Fibroblast of skin of left quadriceps (primary cell): ENCODE data around the gene PIK3R1.

ENCODE experiments used
- DNase-seq, 2 experiments: peaks; one replicate each; pipeline ENCODE4 v3.0.0-alpha.2; 2013; ENCODE audit warnings: low read depth in 2 of 2

PIK3R1 gene

DNA sequence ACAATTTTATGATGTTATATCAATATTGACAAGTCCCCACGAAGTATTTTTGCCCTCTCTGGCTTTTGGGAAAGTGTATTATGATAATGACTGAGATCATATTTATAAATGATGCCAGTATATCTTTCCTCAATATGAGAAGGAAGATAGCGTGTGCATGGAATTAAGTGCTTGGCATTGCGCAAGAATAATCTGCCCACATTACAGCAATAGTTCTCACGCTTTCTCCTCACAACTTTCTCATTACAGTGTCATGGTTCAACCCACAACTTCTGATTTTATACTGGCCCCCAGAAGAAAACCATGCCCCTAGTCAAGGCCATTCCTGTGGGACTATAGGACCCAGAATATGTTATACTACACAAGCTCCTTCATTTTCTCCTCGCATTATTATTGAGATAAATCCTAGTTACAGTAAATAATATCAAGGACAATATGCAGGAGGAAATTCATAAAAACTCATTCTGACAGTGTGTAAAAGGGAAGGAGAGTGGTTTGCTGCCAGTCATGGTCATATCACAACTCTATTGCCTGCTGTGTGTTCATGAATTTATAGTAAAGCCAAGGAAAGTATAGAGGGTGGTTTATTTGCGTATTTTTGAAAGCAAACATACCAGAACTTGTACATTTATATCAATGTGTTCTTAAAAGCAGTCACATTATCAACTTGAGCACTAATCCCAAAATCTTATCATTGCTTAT is 114.1 kb downstream of the PIK3R1 start:
- no peak for DNase-seq

DNA sequence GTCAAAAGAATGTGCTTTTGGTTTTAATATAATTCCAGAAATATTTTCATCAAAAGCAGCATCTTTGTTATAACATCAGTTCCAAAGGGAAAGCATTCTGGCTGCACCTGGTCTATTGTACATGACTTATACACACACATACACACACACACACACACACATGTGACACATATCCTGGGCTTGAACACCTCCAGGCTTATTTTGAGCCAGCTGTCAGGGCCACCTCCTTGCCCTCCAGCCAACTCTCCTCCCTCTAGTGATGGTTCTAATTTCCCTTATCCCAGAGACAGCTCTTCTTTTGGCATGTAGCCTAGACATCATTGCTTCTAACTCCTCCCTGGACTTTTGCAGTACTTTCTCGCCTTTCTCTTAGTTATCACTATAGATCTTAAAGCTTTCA is 115.0 kb downstream of the PIK3R1 start:
- DNase-seq = no peak

DNA sequence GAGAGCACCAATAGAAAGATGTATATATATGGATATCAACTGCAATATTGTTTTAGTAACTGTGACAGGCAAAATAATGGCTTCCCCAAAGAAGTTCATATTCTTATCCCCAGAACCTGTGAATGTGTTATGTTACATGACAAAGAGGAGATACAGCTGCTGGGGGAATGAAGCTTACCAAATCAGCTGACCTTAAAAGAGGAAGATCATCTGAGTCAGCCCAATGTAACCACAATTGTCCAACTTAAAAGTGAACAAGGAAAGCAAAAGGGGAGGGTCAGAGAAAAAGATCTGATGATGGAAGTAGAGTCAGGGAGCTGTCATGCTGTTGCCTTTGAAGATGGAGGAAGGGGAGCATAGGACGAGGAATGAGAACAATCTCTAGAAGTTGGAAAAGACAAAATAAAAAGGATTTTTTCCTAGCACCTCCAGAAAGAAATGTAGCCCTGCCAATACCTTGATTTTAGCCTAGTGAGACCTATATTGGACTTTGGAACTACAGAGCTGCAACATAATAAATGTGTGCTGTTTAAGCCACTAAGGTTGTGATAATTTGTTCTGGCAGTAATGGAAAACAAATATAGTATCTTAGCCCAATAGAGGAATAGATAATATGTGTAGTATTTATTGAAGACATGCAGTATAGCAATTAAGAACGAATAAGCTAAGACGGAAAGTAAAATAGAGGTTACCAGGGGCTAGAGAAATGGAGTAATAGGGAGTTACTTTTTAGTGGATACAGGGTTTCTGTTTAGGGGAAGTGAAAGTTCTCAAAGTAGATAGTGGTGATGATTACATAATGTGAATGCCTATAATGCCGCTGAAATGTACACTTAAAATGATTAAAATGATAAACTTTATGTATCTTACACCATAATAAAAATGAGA is 115.9 kb downstream of the PIK3R1 start:
- DNase-seq = no peak

DNA sequence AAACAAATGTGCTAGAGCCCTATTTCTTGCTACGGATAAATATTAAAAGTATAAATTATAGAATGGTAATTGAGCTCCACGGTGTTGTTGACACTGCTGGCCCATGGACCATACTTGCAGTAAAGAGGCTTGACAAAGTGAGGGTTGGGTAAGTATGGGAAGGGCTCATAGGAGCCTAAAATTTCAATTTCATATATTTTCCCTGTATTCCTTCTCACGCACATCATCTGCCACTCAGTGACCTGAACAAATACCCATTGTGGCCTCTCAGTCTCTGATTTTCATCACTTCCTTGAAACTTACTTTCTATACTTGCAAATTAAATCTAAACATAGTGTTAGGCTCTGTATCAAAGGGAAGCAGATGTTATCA is 116.5 kb downstream of the PIK3R1 start:
- no peak for DNase-seq

DNA sequence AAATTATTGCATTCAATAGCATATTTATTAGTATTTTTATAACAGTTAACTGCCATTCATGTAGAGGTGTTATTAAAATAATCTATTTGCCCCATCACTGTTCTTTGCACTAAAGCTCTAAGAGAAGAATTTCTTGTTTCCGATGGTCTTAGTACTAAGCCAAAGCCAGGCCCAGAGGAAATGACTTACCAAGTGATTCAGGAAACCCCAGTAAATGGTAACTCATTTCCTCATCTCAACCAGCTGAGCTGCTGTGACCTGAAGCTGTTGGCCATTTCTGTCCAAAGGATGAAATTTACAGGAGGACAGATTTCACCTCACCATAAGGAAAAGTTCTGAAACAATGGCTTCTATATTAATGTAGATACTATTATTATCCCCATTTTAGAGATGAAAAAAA is 117.0 kb downstream of the PIK3R1 start:
- DNase-seq = no peak

DNA sequence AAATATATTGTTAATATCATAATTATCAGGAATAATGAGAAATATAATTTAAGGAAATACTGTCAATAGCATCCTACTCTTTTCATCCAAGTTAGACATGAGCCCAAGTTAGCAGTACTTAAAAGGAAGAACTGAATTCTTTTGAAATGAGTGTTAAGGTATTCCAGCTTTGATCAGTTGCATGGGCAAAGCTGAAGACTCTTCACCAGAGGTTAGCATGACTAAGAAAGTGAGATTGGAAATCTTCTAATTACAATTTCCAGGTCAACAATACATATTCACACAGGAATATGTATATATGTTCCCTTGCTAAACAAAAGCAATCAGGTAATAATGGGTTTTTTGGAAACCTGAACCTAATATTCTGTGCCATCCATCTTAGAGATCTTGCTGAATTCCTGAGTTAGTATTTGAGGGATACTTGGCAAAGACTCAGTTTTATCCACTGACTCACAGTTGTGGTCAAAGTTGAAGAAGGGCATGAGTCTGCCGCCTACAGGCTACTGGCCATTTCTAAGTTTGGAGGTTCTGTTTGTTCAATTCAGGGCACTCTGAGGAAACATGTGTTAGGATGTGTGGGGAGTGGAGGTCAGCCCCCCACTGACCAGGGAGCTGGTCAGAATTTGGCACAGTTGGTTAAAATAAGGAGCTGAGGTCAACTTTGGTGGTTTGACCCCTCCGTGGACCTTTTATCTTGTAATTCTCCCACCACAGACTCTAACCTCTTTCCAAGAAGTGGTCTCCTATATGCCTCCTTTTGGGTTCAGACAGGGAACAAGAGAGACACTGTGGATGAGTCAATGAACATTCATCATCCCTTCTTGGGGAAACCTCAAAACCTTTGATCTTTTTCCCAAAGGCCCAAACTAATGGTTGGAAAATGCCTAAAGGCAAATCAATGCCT is 118.3 kb downstream of the PIK3R1 start:
- no peak for DNase-seq

DNA sequence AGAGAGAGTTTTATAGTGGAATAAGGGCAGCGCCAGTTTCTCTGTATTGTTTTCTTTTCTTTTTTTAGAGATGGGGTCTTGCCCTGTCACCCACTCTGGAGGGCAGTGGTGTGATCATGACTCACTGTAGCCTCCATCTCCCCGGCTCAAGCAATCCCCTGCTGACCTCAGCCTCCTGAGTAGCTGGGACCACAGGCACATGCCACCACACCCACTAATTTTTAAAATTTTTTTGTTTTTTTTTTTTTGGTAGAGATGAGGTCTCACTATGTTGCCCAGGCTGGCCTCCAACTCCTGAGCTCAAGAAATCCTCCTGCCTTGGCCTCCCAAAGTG is 119.0 kb downstream of the PIK3R1 start:
- DNase-seq = no peak

DNA sequence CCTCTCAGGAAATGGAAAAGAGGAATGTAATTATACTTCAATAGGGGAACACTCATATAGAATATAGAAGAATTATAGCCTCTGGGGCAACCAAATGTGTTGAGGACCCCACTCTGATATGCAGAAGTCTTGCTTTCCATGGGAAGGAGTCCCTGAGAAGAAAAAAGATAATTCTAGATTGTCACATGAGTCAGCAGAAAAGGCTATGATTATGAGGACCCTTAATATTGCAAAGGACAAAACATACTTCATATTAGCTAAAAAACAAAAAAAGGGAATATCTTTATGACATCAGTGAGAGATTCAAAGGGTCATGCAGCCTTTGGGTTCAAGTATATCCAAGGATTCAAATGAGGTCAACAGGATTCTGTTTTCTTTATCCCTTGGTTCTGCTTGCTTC is 119.5 kb downstream of the PIK3R1 start:
- DNase-seq = no peak

DNA sequence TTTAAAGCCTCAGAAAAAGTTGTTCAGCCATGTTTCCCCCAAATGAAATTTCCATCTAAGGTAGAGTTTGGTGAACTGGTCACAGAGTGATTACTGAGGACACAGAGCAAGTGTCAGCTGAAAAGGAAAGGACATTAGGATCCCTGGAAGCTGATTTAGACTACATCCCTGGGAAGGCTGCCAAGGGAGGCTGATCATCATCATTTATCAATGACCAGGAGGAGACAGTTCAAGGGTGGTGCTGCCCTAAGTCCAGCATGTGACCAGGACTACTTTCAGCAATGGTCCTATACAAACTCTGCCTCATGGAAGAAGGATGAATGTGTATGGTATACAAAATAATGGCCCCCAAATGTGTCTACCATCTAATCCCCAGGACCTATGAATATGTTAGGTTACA is 120.6 kb downstream of the PIK3R1 start:
- no peak for DNase-seq

DNA sequence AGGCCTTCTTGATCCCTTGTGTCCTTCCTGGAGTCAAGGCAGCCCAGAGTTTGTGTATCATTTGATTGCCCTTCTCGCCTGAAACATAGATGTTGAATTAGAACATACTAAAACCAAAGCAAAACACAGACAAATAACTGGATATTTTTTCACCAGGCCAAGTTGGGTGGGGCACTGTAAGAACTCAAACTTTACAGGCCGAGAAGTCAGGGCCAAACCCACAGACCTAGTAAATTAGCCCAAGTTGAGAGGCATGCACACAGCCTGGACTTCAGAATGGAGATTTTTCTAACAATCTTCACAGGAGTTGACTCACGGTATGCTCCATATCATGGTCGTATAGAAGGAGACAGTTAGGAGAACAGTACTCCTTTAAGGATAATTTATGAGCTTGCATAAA is 121.7 kb downstream of the PIK3R1 start:
- no peak for DNase-seq

DNA sequence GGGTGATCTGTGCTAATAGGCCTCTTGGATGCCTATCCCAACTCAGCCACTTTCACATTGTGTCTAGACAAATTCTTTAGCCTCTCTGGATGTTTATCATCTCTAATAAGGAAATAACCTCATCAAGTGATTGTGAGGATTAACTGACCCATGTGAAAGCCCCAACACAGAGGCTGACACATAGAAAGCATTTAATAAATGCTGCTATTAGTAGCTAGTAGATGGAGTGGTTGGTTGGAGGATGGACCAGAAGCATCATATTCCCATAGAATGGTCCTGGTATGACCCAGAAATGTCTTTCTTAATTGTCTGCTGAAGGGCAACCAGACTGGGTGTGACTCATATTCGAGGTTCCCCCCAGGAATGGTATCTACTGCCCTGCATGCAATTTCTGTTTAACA is 124.4 kb downstream of the PIK3R1 start:
- DNase-seq = no peak

DNA sequence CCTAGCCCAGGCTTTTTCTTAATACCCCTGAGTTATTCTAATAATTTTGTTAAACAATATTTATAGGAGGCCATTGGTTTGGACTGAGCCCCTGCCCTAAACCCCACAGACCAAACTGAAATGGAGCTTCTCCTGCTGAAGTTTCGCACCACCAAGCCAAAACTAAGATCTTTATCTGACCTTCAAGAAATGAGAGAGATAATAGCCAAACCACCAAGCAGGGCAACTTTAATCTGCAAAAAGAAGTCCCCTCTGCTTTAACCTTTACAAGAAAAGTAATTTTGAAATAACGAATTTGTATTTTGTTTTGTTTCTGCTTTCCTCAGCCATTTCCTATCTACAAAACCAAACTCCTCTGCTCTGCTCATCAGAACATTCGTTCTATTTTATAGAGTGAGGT is 125.5 kb downstream of the PIK3R1 start:
- no peak for DNase-seq

DNA sequence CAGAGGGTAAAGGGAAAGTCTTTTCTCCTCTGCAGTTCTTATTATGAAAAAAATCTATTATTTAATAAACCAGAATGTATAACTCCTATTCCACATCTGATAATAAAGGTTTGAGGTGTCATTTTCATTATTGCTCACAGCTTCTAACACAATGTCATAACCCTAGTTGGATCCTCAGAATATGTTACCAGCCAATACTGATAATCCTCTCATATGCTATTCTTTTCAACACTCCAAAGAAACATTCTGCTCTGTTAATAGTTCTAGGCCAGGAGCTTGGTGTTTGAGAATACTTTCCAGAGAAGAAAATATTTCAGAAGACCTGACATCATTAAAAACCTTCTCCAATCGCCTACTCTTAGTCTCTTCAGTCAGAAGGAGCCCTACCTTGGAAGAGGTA is 127.1 kb downstream of the PIK3R1 start:
- DNase-seq = no peak

DNA sequence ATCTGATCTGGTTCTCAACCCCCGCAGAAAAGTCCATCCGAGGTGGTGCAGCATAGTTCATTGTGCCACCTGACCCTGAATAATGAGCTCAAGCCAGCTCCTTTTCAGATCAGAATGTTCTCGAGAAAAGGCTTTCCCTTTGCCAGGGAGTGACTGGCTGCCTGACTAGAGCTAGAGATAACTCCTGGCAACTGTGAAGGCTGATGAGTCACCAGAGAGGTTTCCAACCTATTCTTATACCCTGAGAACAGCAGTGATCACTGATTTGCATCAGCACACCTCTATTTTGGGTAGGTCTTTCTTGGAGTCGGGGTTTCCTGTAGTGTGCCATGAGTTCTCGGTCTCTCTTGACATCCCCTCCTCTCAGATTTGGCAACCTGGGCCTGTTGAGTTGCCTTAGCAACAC is 127.9 kb downstream of the PIK3R1 start:
- DNase-seq = no peak

DNA sequence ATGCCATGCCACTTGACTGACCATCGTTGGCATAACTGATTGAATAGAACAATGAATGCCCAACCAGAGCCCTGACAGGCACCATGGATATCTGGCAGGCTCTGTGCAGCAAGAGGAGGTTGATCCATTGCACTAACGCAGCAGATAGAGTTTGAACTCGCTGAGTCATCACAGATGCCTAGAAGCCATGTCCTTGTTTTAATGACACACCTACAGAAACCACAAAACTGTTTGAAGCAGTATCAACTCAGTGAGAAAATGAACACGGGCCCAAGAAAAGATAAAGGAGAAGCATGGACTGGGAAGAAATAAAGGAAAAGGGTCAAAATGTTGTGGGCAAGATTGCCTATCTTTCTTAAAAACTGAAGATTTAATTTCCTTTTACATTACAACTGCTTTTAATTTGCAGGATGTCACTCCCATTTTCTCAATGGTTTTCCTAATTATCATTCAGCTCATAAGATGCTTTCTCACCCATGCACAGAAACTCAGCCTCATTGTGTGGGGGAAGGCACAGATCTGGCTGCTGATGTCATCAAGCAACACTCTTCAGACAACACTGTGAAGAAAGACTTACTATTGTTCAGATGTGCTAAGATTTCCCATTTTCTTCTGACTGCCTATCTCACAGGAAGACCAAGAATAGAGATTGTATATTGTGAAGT is 129.0 kb downstream of the PIK3R1 start:
- no peak for DNase-seq

DNA sequence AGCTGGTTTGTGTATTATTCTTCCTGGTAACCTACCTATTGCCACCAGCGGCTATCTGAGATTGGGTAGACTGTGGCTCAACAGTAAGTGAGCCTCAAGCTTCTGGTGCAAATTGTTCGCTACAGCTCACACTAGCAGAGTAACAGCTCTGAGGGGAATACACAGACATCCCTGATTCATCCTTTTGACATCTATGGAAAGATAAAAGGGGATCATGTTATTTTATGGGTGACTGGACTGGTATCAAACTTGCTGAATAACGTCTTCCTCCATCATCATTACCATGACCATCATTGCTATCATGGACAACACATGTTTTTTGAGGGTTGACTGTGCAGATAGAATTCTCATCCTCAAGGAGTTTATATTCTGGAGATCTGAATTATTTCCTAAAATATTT is 129.6 kb downstream of the PIK3R1 start:
- no peak for DNase-seq

DNA sequence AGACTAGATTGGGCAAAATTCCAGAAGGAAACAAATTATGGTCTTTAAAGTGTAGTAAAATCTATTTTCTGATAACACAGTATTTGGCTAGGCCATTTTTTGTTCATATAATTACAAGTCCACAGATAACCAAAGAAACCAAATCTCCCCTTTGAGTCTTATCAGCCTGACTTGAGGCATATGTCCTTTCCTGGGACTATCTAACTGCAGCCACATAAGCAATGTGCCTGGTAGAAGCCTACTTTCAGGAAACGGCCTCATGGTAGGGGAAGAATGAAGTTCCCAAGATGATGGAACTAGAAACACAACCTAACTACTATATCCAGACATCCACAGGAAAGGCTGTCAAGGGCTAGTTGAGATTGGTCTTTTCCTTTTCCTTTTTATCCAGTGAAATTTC is 130.0 kb downstream of the PIK3R1 start:
- DNase-seq = no peak

DNA sequence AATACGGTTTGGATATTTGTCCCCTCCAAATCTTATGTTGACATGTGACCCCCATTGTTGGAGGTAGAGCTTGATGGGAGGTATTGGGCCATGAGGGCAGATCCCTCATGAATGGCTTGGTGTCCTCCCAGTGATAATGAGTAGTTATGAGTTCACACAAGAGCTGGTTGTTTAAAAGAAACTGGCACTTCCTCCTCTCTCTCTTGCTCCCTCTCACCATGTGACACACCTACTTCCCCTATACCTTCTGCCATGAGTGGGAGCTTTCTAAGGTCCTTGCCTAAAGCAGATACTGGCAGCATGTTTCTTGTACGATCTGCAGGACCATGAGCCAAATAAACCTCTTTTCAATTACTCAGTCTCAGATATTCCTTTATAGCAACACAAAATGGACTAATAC is 132.0 kb downstream of the PIK3R1 start:
- no peak for DNase-seq

DNA sequence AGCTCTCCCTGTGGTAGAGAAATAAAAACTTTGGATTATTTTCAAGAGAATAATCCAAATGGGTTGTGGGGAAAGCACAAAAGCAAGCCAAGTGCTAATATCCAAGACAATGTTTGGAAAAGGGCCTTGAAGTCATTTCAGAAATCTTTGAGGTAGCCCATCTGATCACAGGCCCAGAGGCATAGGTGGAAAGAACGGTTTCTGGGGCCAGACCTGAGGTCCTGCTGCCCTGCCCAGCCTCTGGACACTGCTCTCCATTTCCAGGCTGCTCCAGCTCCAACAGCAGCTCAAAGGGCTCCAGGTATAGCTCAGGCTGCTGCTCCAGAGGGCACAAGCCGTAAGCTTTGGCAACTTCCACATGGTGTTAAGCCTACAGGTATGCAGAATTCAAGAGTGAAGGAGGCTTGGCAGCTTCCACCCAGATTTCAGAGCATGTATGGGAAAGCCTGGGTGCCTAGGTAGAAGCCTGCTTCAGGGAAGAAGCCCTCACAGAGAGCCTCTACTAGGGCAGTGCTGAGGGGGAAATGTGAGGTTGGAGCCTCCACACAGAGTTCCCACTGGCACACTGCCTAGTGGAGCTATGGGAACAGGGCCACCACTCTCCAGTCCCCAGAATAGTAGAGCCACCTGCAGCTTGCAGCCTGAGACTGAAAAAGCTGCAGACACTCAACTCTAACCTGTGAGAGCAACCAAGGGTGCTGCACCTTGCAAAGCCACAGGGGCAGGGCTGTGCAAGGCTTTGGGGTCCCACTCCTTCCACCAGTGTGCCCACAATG is 133.1 kb downstream of the PIK3R1 start:
- no peak for DNase-seq

DNA sequence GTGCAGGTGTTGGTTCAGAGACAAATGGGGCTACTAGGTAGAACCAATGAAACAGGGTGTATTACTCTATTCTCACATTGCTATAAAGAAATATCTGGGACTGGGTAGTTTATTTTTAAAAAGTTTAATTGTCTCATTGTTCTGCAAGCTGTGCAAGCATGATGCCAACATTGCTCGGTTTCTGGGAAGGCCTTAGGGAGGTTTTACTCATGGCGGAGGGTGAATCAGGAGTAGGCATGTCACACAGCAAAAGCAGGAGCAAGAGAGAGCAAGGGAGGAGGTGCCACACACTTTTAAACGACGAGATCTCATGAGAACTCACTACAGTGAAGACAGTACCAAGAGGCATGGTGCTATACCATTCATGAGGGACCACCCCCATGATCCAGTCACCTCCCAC is 134.6 kb downstream of the PIK3R1 start:
- DNase-seq = no peak
